ENCODE measurements around the gene SEZ6. TPM values are rescaled to one million over a fixed set of nuclear protein-coding genes. Genes with fewer than 3 reads are reported as not detected.

Gene SEZ6
- total RNA-seq, 1 experiment from 2014 or later = not detected

- H3K4me3 Mint-ChIP-seq (ENCODE audit: unreplicated experiment) = no peak overlapping the region
- POLR2A ChIA-PET = interaction anchor here (0.6 to 10.7 kb wide), 40 partner anchors 9 to 617 kb away, joined by 3 to 342 read pairs (median 4); partner anchors contain the start of genes BLTP2, FLOT2, NEK8 and RPL23A
- TSS peak; percentile 95 for BruUV-seq (replicated peaks)
- intact Hi-C loops (cut with micrococcal nuclease) = loop anchor here (1.0 to 2.0 kb wide), 2 partner anchors 49 to 226 kb away; partner anchors contain the start of genes DHRS13 and TLCD1
- TF ChIP-seq, protein P1, sequence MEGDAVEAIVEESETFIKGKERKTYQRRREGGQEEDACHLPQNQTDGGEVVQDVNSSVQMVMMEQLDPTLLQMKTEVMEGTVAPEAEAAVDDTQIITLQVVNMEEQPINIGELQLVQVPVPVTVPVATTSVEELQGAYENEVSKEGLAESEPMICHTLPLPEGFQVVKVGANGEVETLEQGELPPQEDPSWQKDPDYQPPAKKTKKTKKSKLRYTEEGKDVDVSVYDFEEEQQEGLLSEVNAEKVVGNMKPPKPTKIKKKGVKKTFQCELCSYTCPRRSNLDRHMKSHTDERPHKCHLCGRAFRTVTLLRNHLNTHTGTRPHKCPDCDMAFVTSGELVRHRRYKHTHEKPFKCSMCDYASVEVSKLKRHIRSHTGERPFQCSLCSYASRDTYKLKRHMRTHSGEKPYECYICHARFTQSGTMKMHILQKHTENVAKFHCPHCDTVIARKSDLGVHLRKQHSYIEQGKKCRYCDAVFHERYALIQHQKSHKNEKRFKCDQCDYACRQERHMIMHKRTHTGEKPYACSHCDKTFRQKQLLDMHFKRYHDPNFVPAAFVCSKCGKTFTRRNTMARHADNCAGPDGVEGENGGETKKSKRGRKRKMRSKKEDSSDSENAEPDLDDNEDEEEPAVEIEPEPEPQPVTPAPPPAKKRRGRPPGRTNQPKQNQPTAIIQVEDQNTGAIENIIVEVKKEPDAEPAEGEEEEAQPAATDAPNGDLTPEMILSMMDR (IDR thresholded peaks at IDR 0.05; ENCODE audit: unreplicated experiment) = no peak
- CTCF ChIA-PET = interaction anchor here (0.5 to 2.4 kb wide), 13 partner anchors 14 to 231 kb away, joined by 3 to 19 read pairs (median 3); partner anchors contain the start of gene TLCD1
- H3K27me3 Mint-ChIP-seq (ENCODE audit: insufficient read depth, unreplicated experiment) = no peaks in the 10 kb centered on the region
- peaks cover 20% of the 10 kb centered on the region for H3K36me3 Mint-ChIP-seq (ENCODE audit: insufficient read depth, unreplicated experiment)
- H3K4me1 Mint-ChIP-seq (ENCODE audit: insufficient read depth, unreplicated experiment) = peaks cover 6% of the 10 kb centered on the region
- no peaks in the 10 kb centered on the region for H3K9me3 Mint-ChIP-seq (ENCODE audit: unreplicated experiment)
- H3K27ac Mint-ChIP-seq (ENCODE audit: low read depth, unreplicated experiment) = no peak overlapping the region
- DNase-seq (ENCODE audit: unreplicated experiment) = peak; percentile 100
Observed at GRCh38 chr17:28951991-28952975, 53.5 kb downstream of the SEZ6 start.

GRCh38 chr17:28951428-28951990 is 54.3 kb downstream of the SEZ6 start, which contains the start of gene PHF12:
Gene PHF12 (minus strand): TSS chr17:28951518. CDS start chr17:28950960, 558 bp downstream.
- Mint-ChIP-seq H3K4me1 (ENCODE audit: insufficient read depth, unreplicated experiment) (peaks cover 6% of the 10 kb centered on the region), H3K9me3 (ENCODE audit: unreplicated experiment) (no peaks in the 10 kb centered on the region), H3K4me3 (ENCODE audit: unreplicated experiment) (no peak within 1 kb of the TSS), H3K27ac (ENCODE audit: low read depth, unreplicated experiment) (peak within 1 kb of the TSS; percentile 85), H3K27me3 (ENCODE audit: insufficient read depth, unreplicated experiment) (no peaks in the 10 kb centered on the region), H3K36me3 (ENCODE audit: insufficient read depth, unreplicated experiment) (peaks cover 27% of the 10 kb centered on the region)
- TF ChIP-seq, protein P1 (IDR thresholded peaks at IDR 0.05; ENCODE audit: unreplicated experiment) = no peak
- POLR2A ChIA-PET = interaction anchor here (0.6 to 10.7 kb wide), 37 partner anchors 8 to 1660 kb away, joined by 3 to 342 read pairs (median 4); partner anchors contain the start of genes BLTP2, FLOT2, NEK8 and RPL23A
- CTCF ChIA-PET = interaction anchor here (0.5 to 2.4 kb wide), 8 partner anchors 13 to 230 kb away, joined by 3 to 18 read pairs (median 3); no protein-coding TSS in a partner anchor
- intact Hi-C loops (cut with micrococcal nuclease) = loop anchor here (2.0 kb wide), 1 partner anchor 49 kb away; the partner anchor contains the start of gene DHRS13
- BruUV-seq (replicated peaks) = no TSS peak
- DNase-seq (ENCODE audit: unreplicated experiment) = peak; percentile 100

- no TSS peak for BruUV-seq (replicated peaks)
- H3K27ac Mint-ChIP-seq (ENCODE audit: low read depth, unreplicated experiment) = peak overlapping the region; percentile 85
- ChIA-PET POLR2A (interaction anchor here (0.6 to 10.7 kb wide), 33 partner anchors 8 to 1660 kb away, joined by 3 to 342 read pairs (median 7); partner anchors contain the start of genes BLTP2, DHRS13, FAM222B and FLOT2), CTCF (interaction anchor here (0.8 to 1.7 kb wide), 3 partner anchors 14 to 199 kb away, joined by 3 to 7 read pairs (median 5); no protein-coding TSS in a partner anchor)
- H3K36me3 Mint-ChIP-seq (ENCODE audit: insufficient read depth, unreplicated experiment) = peaks cover 34% of the 10 kb centered on the region
- H3K27me3 Mint-ChIP-seq (ENCODE audit: insufficient read depth, unreplicated experiment) = no peaks in the 10 kb centered on the region
- H3K4me1 Mint-ChIP-seq (ENCODE audit: insufficient read depth, unreplicated experiment) = peaks cover 6% of the 10 kb centered on the region
- DNase-seq (ENCODE audit: unreplicated experiment) = peak; percentile 20
- TF ChIP-seq, protein P1 (IDR thresholded peaks at IDR 0.05; ENCODE audit: unreplicated experiment) = no peak
- no peaks in the 10 kb centered on the region for H3K9me3 Mint-ChIP-seq (ENCODE audit: unreplicated experiment)
- no peak overlapping the region for H3K4me3 Mint-ChIP-seq (ENCODE audit: unreplicated experiment)
- intact Hi-C loops (cut with micrococcal nuclease) = loop anchor here (2.0 kb wide), 1 partner anchor 48 kb away; the partner anchor contains the start of gene DHRS13
Observed at GRCh38 chr17:28950752-28951427, 54.9 kb downstream of the SEZ6 start.
